Stimulated activated CD4-positive, alpha-beta T cell treated with anti-CD3 and anti-CD28 coated beads, Interleukin-12 subunit alpha, Interleukin-12 subunit beta, amount 100 ng/mL, for 4 hours (primary cell): ENCODE data around the gene ABCC9.

Experiments
- DNase-seq: peaks from one replicate; pipeline ENCODE4 v3.0.0-alpha.2; 2020

The ABCC9 gene

DNA sequence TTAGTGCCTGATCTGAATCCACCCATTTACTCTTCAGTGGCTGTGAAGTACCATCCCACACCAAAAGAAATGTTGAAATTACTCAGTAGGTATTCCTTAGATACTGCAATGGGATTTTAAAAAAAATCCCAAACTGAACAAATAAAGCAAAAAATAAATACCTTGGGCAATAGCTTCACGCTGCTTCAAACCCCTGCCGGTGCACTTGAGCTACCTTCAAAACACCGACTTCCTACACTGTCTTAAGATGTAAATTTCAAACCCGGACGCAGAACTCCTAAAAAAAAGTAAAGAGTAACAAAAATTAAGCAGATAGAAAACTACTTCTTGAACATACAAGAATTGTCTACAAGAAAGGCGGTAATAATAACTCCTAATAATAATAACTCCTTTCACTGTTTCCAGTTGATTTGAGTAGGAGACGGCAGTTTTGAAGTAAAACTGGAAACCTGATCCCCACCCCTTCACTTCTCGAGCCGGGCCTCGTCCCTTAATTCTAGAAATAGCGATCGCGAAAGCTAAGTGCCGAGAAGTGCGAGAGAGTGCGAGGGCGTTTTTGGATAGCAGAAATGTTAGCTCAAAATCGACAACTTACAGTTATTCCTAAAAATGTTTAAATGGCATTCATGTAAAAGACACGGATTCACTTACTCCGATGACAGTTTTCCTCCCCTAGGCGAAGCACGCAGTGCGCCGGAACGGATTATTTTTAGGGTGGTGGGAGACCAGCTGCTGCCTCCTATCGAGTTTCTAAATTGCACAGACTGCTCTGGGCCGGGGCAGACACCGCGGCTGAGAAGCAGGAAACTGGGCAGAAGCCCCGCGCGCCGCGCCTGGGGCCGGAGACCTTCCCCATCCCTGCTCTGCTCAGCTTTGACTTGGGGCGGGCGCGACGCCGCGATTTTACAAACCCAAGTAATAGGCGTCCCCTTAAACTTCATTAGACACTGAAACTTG lies at the start of gene ABCC9:
Gene ABCC9, minus strand, starts transcription at position 878 of the 957 bp plus-strand sequence. CDS start 4,752 bp downstream, outside the sequence.
- no peak for DNase-seq

DNA sequence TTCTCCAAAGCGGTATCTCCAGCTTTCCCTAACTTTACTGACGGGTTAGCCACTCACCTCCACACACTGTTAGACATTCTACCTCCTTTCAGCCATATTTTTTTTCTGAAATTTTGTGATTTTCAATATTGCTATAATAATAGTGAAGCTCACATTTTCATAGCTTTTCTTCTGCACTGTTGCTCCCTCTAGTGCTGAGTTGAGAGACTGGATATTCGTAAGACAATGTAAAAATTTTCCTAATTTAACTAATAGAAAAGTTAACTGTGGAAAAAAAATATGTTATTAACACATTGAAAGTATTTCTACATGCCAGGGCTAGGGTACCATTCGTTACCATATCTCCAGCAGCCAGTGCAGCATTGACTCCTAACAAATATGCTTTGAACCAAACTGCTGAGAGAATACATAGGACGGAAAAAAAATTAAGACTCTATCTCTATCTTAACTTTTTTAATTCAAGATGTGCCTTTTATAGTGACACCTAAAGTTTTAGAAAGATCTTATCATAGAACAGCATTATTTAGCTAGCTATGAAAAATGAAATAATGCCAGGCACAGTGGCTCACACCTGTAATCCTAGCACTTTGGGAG lies 48.7 kb upstream of the ABCC9 start:
- no peak for DNase-seq

DNA sequence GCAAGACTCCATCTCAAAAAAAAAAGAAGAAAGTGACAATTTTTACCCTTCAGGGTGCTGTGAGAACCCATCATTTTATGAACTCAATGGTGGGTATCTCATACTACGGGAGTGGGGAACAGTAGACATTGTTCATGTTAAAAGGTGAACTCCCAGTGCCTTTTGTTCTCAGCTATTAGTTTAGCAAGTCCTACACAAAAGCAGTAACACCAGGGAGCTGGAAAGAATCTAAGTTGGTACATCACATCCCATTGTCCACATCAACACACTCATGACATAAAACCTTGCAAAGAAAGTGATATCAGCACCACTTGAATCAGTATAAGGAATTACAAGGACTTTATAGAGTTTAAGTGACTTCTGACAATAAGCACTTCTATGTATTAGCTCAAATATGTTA lies 47.4 kb upstream of the ABCC9 start:
- no peak for DNase-seq

DNA sequence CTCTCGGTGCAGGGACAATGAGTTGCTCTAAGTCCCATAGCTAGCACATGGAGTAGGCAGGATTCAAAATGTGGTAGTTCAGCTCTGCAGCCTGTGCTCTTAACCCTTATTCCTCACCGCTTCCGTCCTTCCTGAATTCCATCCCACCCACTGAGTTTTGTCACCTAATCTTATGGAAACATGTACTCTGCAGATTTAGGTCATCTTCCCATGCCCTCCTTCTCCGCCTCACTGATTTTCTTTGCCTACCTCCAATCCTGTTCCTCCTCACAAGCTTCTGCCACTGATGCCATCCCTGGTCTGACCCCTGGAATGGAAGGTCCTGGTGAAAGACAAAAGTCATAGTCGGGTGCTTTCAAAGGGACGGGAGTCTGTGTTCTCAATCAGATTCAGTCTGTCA lies 46.5 kb upstream of the ABCC9 start:
- DNase-seq: no peak

DNA sequence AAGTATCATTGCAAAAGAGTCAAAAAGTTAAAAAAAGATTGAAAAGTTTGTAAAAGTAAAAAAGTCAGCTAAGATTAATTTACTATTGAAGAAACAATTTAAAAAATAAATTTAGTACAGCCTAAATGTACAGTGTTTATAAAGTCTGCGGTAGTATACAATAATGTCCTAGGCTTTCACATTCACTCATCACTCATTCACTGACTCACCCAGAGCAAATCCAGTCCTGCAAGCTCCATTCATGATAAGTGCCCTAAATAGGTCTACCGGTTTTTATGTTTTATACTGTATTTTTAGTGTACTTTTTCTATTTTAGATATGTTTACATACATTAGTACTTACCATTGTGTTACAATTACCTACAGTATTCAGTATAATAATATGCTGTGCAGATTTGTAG lies 43.9 kb upstream of the ABCC9 start:
- no peak for DNase-seq

DNA sequence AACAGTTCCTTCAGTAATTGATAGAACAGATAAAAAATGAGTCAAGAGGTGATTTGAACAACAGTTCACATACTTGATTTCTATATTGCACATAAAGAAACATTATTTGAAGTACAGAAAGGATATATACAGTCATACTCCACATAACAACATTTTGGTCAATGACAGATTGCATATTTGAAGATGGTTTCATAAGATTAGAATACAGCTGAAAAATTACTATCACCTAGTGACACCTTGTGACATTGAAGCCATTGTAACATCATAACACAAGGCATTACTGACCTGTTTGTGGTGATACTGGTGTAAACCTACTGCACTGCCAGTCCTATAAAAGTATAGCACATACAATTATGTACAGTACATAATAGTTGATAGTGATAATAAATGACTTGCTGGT lies 43.1 kb upstream of the ABCC9 start:
- DNase-seq: no peak

DNA sequence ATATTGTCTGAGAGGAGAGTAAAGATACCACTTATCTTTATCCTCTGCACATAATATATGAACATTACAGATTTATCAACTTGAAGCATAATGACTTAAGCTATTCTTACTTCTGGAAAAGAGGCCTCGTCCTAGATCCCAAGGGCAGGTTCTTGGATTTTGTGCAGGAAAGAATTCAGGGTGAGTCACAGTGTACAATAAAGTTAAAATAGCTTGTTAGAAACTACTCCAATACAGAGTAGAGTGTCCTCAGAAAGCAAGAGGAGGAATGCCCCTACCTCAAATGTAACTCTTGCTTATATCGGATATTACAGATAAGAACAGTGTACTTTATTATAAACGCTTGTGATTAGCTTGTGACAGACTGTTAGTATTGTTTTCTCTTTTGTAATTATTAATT lies 41.9 kb upstream of the ABCC9 start:
- no peak for DNase-seq

DNA sequence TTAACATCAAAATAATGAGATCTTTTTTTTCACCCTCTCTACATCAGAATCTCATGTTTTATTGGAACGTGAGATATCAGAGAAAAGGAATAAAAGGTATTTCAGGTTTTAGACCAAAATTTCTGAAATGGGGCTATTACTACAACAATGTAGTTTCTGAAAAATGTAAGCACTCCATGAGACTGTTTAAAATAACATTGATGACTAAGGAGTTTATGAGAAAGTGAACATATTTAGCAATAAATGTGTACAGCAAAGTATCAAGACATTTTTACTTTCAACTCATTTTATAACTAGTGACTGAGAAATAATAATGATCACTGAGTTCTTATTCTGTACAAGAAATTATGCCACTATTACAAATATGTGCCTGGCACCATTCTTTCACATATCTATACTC lies 39.3 kb upstream of the ABCC9 start:
- DNase-seq: no peak

DNA sequence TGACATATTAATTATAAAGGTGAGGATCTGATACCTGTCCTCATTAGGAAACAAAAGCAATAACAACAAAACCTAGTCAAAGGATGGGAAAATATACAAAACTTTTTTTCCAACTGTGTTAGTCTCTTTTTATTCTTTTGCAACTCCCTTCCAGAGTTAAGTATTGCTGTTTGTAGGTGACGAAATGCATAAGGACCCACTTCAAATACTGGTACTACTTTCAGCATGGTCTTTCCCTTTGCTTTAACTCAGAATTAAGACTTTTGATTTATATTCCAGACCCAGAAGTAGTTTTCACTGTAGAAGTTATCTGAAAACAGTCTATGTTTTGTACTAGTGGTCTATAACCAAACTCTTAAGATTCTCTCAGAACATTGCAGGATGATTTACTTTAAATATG lies 34.1 kb upstream of the ABCC9 start:
- DNase-seq: no peak

DNA sequence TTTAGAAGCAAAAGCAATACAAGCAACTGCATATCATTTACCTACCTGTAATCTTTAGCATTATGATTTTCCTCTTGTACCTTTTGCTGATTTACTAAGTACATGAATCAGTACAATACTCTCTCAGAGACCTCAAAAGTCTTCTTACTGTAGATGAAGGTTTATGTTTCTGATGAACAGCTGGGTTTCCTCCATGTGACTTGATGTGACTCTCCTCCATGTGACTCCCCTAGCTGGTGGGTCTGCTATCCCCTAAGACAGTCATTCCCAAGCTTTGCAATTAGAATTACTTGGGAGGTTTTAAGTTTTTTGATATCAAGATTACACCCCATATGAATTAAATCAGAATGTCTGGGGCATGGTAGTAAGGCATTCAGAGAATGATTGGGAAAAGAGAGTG lies 32.0 kb upstream of the ABCC9 start:
- DNase-seq: no peak

DNA sequence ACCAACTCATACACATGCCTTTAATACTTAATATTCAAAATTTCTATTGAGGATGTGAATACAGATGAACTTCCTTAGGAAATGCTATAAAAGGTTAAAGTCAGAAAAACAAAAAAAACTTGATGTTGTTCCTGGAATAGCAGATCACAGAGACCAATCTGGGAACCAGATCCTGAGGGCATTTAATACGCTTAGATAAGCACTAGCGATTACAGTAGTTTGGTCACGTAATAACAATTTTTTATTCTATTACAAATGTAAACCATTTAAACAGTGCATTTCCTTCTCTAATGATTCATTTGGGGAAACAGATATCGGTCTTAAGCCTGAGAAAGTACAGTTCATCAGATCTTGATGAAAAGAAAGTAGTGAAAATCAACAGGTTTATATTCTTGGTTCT lies 30.8 kb upstream of the ABCC9 start:
- no peak for DNase-seq

DNA sequence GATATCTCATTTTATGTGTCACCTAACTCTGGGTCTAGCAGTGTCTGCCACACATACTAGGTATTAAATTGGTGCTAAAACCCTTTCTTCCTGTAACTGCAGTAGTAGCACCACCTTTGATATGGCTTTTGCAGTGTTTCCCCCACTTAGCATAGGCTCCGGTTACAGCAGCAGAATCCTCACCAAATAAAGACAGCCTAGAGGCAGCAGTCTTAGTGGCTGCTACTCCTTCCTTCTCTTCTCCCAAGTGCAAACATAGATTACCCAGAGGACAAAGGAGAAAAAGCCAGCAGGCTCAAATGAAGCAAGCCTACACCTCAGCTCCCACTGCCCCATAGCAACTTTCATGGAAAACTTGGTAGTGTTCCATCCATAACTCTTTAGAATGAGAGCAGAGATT lies 30.1 kb upstream of the ABCC9 start:
- DNase-seq: no peak

DNA sequence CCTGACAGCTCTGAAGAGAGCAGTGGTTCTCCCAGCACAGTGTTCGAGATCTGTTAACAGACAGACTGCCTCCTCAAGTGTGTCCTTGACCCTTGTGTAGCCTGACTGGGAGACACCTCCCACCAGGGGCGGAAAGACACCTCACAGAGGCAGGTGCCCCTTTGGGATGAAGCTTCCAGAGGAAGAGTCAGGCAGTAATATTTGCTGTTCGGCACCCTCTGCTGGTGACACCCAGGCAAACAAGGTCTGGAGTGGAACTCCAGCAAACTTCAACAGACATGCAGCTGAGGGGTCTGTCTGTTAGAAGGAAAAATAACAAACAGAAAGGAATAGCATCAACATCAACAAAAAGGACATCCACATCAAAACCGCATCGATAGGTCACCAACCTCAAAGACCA lies 21.6 kb upstream of the ABCC9 start:
- no peak for DNase-seq

DNA sequence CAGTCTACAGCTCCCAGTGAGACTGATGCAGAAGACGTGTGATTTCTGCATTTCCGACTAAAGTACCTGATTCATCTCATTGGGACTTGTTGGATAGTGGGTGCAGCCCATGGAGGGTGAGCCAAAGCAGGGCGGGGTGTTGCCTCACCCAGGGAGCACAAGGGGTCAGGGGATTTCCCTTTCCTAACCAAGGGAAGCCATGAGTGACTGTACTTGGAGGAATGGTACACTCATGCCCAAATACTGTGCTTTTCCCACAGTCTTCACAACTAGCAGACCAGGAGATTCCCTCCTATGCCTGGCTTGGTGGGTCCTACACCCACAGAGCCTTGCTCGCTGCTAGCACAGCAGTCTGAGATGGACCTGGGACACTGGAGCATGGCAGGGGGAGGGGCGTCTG lies 21.0 kb upstream of the ABCC9 start:
- no peak for DNase-seq

DNA sequence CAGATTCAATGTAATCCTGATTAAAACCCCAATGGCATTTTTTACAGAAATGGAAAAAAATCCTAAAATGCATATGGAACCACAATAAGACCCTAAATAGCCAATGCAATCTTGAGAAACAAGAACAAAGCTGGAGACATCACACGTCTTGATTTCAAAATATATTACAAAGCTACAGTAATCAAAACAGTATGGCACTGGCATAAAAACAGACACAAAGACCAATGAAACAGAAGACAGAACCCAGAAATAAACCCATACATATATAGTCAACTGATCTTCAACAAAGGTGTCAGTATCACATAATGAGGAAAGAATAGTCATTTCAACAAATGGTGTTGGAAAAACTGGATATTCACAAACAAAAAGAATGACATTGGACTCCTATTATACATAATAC lies 9.4 kb upstream of the ABCC9 start:
- DNase-seq: no peak

DNA sequence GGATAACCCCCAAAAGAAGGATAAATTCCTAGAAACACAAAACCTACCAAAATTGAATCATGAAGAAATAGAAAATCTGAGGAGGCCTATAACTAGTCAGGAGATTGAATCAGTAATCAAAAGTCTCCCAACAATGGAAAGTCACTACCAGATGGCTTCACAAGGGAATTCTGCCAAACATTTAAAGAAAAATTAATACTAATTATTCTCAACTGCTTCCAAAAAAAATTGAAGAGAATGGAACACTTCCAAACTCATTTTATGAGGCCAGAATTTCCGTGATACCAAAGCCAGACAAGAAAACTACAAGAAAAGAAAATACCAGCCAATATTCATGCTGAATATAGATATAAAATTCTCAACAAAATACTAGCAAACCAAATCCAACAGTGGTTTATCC lies 7.8 kb upstream of the ABCC9 start:
- DNase-seq: no peak

DNA sequence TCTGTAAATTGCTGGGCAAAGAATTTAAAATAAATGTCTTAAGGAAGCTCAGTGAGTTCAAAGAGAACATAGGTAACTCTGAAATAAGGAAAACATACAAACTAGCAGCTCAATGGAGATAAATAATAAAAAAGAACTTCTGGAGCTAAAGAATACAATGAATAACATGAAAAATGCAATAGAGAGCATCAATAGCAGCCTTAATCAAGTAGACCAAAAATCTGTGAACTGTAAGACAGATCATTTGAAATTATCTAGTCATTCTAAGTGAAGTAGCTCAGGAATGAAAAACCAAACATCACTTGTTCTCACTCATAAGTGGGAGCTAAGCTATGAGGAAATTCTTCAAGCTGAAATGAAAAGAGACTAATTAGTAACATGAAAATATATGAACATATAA lies 5.8 kb upstream of the ABCC9 start:
- no peak for DNase-seq

DNA sequence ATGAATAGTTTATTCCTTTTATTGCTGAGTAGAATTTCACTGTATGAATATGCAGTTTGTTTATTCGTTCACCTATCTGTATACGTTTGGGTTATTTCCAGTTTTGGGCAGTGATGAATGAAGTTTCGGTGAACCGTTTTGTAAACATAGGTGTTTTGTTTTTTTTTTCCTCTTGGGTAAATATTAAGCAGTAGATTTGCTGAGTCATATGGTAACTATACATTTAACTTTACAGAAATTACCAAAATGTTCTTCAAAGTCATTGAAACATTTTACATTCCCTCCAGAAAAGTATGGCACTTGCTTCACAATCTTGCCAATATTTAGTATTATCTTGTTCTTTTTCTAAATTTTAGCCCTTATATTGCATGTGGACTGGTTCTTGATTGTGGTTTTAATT lies 3.8 kb upstream of the ABCC9 start:
- DNase-seq: no peak

DNA sequence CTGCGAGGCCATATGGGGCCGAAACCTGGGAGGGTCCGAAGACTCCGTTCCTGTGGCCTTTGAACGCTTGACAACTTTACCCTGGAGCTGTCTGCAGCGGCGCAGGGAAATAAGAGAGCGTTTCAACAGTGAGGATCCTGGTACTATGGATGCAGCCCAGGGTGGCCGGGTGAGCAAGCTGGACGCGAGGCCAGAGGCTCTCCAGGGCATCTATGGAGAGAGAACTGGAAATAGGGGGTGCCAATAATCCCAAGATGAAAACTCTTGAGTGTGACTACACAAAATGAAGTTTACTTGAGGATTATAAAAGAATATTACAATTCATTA lies 1.1 kb upstream of the ABCC9 start:
- no peak for DNase-seq

DNA sequence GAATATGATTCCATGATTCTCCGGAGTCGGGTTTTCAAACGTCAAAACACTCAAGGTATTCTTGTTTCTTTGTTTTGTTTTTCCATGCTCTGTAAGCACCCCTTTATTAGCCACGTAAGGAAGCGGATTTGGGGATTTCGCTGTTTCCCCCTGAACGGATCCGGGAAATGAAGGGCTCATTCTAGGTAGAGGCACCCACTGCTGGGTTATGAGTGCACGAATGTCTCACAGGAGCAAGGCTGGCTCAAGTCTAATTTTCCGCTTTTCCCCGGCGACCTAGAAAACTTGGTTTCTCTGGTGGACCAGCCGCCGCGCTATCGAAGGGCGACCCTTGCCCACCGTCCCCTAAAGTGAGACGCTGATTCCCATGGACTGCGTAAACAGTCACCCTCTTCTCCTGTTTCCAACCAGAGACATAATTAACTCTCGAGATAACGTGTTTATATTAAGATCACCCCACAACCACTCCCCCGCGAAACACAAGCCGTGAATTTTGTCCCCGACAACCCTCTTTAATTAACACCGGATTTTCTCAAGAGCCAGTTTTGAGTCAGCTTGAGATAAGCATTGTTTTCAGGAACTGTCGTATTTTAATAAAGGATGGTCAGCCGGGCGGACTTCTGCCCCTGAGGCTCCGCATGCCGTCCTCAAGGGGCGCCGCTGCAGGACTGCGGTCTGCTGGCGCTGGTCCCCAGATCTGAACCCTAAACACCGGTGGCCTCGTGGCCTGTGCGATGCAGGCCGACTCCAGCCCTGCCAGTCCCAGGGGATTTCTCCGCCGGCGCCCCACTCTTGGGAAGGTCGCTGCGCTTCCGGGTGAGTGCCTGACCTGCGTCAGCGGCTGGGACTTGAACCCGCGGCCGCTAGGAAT lies 515 bp upstream of the ABCC9 start:
- no peak for DNase-seq

DNA sequence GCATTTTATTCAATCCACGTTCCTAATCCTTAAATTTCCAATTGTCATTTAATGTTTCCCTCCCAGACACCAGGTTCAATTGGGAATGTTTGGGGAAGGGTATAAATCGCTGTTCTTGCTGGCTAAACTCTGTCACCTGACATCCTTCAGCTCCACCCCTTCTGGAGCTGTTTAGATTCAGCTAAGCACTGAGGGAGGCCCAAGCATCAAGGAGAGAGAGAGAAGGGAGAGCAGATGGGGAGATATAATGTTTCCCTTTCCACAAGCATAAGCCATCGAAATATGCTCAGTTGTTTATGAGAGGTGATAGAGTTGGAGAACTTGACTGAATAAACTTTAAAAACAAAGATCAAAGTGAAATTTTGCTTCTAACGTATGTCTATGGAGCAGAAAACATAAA lies 1.8 kb downstream of the ABCC9 start:
- DNase-seq: no peak

DNA sequence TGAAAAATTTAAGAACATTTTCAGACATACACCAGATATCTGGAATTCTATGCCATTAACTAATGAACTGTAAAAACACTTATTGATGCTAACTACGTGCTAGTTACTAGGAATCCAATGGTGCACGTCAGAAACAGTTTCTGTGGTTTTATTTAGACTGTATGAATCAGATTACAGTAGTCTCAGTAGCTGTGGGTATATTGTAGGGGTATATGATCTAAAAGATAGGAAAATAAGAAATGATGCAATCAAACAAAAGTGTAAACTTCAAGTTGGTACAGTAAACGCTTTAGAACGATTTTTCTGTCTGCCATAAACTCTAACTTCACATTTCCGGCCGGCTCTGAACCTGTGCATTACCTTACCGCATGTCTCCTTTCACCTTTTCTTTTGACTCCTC lies 2.3 kb downstream of the ABCC9 start:
- no peak for DNase-seq

DNA sequence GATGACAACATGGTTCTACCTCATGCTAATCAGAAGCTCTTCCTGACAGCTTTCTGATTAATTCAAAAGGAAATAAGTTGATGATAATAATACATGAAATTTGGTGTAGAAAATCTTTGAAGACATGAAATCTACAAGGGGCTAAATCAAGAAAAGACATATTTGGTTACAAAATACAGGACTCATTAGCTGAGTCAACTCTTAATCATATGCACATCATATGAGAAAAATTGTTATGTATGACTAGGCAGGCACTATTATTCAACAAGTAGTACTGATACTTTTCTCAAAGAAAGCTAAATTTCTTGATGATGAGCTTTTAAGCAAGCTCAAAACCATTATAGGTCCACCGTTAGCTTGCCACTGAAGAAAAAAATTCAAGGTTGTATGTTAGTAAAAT lies 7.1 kb downstream of the ABCC9 start:
- no peak for DNase-seq

DNA sequence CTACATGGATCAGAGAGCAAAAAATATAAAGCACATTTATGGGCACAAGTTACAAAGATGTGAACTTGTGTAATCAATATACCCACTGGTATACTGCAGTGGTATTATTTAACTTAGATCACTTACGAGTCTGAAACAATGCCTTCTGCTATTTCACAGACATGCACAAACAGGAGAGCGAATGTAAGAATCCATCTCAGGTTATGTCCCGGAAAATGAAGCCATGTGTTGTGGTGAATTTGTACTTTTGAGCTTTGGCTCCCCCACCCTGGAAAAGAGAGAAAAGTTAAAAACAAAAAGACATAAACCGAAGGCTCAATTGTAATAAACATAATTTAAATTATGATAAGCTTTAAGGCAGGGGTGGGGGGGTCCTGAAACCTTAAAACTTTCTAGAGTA lies 7.6 kb downstream of the ABCC9 start:
- DNase-seq: no peak
